GM21447 (cell line): ENCODE data around the gene IRAK4.

Experiments
- ATAC-seq: cut with Tn5 transposase; IDR thresholded peaks from one replicate; pipeline ENCODE4 v1.9.1; 2021; ENCODE audit not compliant: unreplicated experiment

The IRAK4 gene

DNA sequence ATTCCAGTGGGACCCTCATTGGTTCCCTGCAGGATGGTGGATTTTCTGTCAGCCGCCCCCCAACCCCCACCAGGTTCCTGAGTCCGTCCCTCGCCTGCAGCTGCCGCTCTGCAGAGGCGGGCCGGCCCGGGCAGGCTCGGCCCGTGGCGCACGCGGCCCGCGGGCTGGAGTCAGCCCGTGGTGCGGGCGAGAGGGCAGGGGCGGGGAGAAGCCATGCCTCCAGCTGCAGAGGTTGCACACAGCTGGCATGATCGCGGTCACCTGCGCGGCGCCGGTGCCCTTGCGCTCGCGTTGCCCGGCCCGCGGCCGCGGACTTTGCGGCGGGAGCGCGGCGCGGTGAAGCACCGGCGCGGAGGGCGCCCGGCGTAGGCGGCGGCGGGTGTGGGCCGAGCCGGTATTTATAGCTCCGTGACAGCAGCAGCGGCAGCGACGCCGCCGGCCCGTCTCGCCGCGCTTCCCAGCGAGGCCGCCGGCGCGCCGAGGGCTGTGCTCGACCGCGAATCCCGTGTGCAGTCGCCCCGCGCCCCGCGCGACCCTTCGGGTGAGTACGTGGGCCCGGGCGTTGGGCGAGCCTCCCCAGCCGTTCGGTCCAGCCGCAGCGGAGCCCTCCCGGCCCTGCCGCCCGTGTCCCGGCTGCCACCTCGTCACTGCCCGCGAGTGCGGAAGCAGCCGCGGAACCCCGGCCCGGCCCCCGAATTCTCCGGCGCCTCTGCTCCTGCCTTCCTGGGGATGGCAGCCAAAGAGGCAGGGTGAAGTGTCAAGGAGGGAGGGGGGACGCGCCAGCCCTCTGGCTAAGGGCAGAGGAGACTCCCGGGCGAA, 77.1 kb downstream of the IRAK4 start, which contains the start of gene TMEM117:
Gene TMEM117, plus strand, starts transcription at position 426 of the 819 bp plus-strand sequence.
- peak; percentile 73 for ATAC-seq

DNA sequence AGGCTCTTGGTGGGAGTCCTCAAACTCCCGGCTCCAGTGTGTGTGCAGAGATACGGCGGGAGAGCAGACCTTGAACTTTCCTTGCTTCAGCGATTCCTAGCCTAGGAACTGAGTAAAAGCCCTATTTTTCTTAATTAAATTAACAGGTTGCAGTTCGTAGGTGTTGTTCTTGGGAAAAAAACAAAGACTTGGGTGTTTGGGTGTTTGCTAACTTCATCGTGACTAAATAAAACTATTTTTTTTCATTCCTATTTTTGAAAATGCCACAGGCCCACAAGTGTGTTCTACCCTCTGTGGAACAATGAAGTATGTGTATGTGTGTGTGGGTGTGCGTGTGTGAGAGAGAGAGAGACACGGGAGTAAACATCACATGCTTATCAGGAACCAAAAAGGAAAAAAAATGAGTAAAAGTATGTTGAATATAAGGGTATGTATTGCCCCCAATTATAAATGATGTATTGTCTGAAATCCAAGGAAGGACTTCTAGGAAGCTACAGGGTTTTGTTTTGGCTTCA, 77.8 kb downstream of the IRAK4 start:
- ATAC-seq: peak; percentile 34
